Vagina (tissue), 2 donors: Measurements from ENCODE around the gene SYTL3.

ENCODE experiments used
- CTCF ChIP-seq, 3 experiments: fragments of 450-650 bp in 2 of 3; fragments of 200-600 bp in 1 of 3; sonication (generic) in 1 of 3; IDR thresholded peaks; one replicate each; pipeline ENCODE4 v1.5.1; 2017 to 2019; ENCODE audit warnings: antibody characterized with exemption in 3 of 3, mild to moderate bottlenecking in 2 of 3, moderate library complexity in 2 of 3
- POLR2AphosphoS5 ChIP-seq, 2 donors: sonication (generic); formaldehyde crosslinking; IDR thresholded peaks; one replicate each; pipeline ENCODE4 v1.9.0; 2017; ENCODE audit warnings: antibody characterized with exemption in 2 of 2, mild to moderate bottlenecking in 2 of 2, low read depth in 1 of 2; ENCODE audit not compliant: insufficient read depth in 1 of 2

GRCh38 chr6:158782432-158783166 is 132.7 kb downstream of the SYTL3 start:
- TF ChIP-seq POLR2AphosphoS5 (IDR thresholded peaks at IDR 0.05; ENCODE audit: insufficient read depth in 1 of 2, low read depth in 1 of 2) (no peak), CTCF (IDR thresholded peaks at IDR 0.05) (no peak)
